Bronchial smooth muscle cell (primary cell): Measurements from ENCODE around the gene TRAF7. TPM values are rescaled to one million over a fixed set of nuclear protein-coding genes. Genes with fewer than 3 reads are reported as not detected.

Experiments
- total RNA-seq: library from RNA; depleted of rRNA; stranded (reverse); fragments of >200 nt; gene quantifications from 2 replicates; pipeline ENCODE4 v1.2.1, GENCODE V29; 2014

The TRAF7 gene
- total RNA-seq: 44.8 and 53.2 TPM in 2 replicates

DNA sequence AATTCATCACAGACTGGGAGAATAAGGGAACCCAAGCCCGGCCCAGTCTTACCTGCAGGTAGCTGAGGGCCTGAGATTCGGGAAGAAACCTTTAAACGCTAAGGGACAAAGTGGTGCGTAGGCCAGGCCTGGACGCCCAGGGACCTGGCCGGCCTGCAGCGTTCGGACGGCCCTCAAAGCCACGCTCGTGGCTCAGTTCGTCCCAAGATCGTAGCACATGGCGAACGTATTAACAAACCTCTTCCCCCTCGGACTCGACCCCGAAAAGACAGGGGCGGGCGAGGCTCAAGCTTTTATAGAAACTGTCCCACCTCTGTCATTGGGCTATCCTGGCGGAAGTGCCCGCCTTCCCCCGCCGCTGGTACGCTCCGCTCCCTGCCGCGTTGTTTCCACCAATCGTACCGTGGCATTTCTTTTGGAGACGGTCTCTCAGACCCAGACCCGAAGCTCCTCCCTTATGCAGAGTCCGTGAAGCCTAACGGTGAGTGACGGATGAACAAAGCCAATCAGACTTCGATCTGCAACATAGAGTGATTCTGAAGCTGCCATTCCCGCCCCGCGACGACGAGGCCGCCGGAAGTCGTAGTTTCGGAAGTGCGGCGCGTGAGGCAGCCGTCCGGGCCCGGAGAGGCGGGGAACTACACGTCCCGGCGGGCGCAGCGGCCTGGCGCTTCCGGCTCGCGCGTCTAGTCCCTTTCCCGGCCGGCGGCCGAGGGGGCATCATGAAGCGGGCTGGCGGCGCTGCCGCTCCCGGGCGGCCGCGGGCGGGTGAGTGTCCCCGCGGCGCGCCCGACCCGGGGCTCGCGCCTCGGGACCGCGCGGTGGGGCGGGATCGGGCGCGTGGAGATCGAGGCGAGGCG, at the start of gene TRAF7:
Gene TRAF7 (plus strand): TSS at position 692 of the 860 bp plus-strand sequence. CDS start 8,139 bp downstream, outside the sequence.

DNA sequence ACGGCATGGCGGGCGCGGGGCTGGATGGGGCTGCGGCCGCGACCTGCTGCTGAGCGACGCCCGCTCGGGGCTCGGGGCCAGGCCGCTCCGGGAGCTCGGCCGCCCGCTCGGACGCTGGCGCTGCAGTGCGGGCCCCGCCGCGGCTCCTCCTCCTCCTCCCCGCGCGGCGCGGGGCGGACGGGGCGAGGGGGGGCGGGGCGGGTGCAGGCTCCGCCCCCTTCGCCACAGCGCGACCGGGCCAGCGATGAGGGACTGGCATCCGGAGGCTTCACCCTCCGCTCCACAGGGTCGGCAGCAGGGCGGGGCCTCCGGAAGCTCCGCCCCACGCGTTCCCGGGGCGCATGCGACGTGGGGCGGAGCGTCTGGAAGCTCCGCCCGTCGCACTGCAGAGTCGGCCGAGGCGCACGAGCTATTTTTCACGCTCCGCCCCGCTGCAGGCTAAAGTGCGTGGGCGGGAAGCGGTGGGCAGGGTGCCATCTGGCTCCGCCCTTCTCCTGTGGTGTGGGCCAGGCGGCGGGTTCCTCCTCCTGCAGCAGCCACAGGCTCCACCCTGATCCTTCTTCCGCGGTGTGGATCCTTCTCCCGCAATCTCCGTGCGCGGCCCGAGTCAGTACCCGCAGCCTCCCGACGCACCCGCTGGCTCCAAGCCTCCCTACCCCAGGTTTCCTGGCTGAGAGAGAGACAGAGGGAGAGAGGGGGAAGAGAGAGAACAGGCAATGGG, 19.7 kb upstream of the TRAF7 start, which contains the start of gene PKD1:
Gene PKD1 (minus strand): TSS at position 129 of the 721 bp plus-strand sequence. CDS start 209 bp downstream, outside the sequence.

GRCh38 chr16:2147981-2148671, 7.5 kb upstream of the TRAF7 start, which contains the start of gene RAB26:
Gene RAB26, plus strand, starts transcription at chr16:2148625. Its CDS starts 159 bp downstream, at chr16:2148784.

GRCh38 chr16:2196162-2196980, 40.8 kb downstream of the TRAF7 start, which contains the start of gene CASKIN1:
Gene CASKIN1, minus strand, starts transcription at chr16:2196605. Its CDS starts 173 bp downstream, at chr16:2196432.

DNA sequence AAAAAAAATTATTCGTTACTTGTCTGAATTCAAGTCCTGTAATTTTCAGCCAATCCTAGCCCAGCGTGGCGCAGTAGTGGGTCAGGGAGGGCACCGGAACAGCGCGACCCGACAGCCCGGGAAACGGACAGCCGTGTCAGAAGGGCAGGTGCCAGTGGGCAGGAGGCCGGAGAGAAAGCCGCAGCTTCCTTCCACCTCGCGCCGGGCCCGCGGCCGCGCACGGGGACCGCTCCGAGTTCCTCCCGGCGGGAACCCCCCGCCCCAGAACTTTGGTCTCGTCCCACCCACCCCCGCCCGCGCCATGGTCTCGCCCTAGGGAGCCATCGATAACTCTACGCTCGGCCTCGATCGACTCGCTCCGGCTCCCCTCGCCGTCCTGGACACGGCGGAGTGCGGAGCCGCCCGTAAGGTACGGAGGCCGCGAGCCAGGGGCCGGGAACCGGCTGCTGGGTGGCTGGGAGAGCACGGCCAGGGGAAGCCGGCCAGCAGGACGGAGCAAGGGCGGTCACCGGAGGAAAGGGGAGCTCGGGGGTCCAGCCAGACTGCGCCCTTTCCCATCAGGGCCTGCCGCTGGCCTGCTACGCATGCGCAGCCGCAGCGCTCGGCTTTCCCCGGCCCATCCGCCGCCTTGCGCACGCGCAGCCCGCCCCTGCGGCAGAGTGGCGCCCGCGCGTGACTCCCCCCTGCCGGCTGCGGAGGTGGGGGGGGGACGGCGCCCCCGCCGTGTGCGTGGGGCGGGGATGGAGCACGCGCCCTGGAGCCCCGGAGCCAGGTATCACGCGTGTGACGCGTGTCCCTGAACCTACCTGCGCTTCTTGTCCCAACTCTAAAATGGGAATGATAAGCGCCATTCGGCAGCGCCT, 49.8 kb downstream of the TRAF7 start, which contains the start of gene MLST8:
Gene MLST8 (plus strand): TSS at position 351 of the 863 bp plus-strand sequence. CDS start 632 bp downstream, outside the sequence.

GRCh38 chr16:2210386-2211365, 55.1 kb downstream of the TRAF7 start, which contains the start of gene BRICD5:
Gene BRICD5, minus strand, starts transcription at chr16:2210863. Its CDS starts 30 bp downstream, at chr16:2210833.

DNA sequence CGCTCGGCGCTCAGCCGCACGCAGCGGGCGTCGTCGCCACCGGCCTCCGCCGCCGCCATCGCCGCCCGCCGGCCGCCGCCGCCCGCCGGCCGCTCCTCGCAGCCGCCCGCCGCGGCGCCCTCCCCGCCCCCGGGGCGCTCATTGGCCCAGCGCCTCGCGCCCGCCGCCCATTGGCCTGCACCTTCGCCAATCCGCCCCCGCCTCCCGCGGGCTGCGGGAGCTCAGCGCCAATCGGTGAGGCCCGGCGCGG, 59.1 kb downstream of the TRAF7 start, which contains the start of gene PGP:
Gene PGP (minus strand): TSS at position 122 of the 250 bp plus-strand sequence. CDS start 63 bp downstream, at position 59.

GRCh38 chr16:2223221-2223941, 67.8 kb downstream of the TRAF7 start, which contains the start of gene E4F1:
Gene E4F1, plus strand, starts transcription at chr16:2223591. Its CDS starts 23 bp downstream, at chr16:2223614.

Other genes with a start within 250 kb of the TRAF7 start
- gene HS3ST6, start 237.4 kb upstream of the TRAF7 start, total RNA-seq: not detected in 2 replicates
- 7.8 and 9.0 TPM in 2 replicates for gene MSRB1, start 212.6 kb upstream of the TRAF7 start, total RNA-seq
- not detected in 2 replicates for gene RPL3L, start 201.1 kb upstream of the TRAF7 start, total RNA-seq
- 197 and 259 TPM in 2 replicates for gene NDUFB10, start 196.2 kb upstream of the TRAF7 start, total RNA-seq
- 3,167 and 4,556 TPM in 2 replicates for gene RPS2, start 191.0 kb upstream of the TRAF7 start, total RNA-seq
- gene RNF151, start 188.9 kb upstream of the TRAF7 start, total RNA-seq: not detected in 2 replicates
- gene TBL3, start 183.7 kb upstream of the TRAF7 start, total RNA-seq: 26.5 and 30.1 TPM in 2 replicates
- gene NOXO1, start 174.3 kb upstream of the TRAF7 start, total RNA-seq: 0.16 TPM in 1 of 2 replicates, not detected in the other
- 8.4 and 10.6 TPM in 2 replicates for gene GFER, start 171.6 kb upstream of the TRAF7 start, total RNA-seq
- 2.7 and 2.9 TPM in 2 replicates for gene SYNGR3, start 165.8 kb upstream of the TRAF7 start, total RNA-seq
- 12.0 and 15.1 TPM in 2 replicates for gene ZNF598, start 146.0 kb upstream of the TRAF7 start, total RNA-seq
- gene NPW, start 136.0 kb upstream of the TRAF7 start, total RNA-seq: 0.47 and 0.60 TPM in 2 replicates
- gene NHERF2, start 128.9 kb upstream of the TRAF7 start, total RNA-seq: 34.4 and 41.2 TPM in 2 replicates
- 43.2 and 62.1 TPM in 2 replicates for gene NTHL1, start 107.9 kb upstream of the TRAF7 start, total RNA-seq
- gene TSC2, start 107.8 kb upstream of the TRAF7 start, total RNA-seq: 46.2 and 78.6 TPM in 2 replicates
- 63.0 and 123 TPM in 2 replicates for gene PKD1, start 19.9 kb upstream of the TRAF7 start, total RNA-seq
- 3.2 and 5.5 TPM in 2 replicates for gene RAB26, start 7.2 kb upstream of the TRAF7 start, total RNA-seq
- 0.09 and 0.16 TPM in 2 replicates for gene CASKIN1, start 40.8 kb downstream of the TRAF7 start, total RNA-seq
- 14.2 and 18.7 TPM in 2 replicates for gene MLST8, start 49.7 kb downstream of the TRAF7 start, total RNA-seq
- 0.60 and 1.1 TPM in 2 replicates for gene BRICD5, start 55.1 kb downstream of the TRAF7 start, total RNA-seq
- 2.2 and 5.4 TPM in 2 replicates for gene PGP, start 59.1 kb downstream of the TRAF7 start, total RNA-seq
- 23.5 and 31.9 TPM in 2 replicates for gene E4F1, start 67.8 kb downstream of the TRAF7 start, total RNA-seq
- gene DNASE1L2, start 80.7 kb downstream of the TRAF7 start, total RNA-seq: 0.95 and 1.1 TPM in 2 replicates
- gene ECI1, start 95.8 kb downstream of the TRAF7 start, total RNA-seq: 21.2 and 28.8 TPM in 2 replicates
- gene RNPS1, start 112.3 kb downstream of the TRAF7 start, total RNA-seq: 23.2 and 41.8 TPM in 2 replicates
- 0.26 and 0.47 TPM in 2 replicates for gene ABCA3, start 184.9 kb downstream of the TRAF7 start, total RNA-seq